ENCODE data around the gene ZNF624.
"Not testable (repeated sequence)": the region's sequence is repeated elsewhere in the genome, so short reads cannot be mapped to it uniquely, and the experiment has no call there.

GRCh38 chr17:16687151-16687550, 33.5 kb upstream of the ZNF624 start:
- TF ChIP-seq, protein P1, sequence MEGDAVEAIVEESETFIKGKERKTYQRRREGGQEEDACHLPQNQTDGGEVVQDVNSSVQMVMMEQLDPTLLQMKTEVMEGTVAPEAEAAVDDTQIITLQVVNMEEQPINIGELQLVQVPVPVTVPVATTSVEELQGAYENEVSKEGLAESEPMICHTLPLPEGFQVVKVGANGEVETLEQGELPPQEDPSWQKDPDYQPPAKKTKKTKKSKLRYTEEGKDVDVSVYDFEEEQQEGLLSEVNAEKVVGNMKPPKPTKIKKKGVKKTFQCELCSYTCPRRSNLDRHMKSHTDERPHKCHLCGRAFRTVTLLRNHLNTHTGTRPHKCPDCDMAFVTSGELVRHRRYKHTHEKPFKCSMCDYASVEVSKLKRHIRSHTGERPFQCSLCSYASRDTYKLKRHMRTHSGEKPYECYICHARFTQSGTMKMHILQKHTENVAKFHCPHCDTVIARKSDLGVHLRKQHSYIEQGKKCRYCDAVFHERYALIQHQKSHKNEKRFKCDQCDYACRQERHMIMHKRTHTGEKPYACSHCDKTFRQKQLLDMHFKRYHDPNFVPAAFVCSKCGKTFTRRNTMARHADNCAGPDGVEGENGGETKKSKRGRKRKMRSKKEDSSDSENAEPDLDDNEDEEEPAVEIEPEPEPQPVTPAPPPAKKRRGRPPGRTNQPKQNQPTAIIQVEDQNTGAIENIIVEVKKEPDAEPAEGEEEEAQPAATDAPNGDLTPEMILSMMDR (IDR thresholded peaks at IDR 0.05) = not testable (repeated sequence)
- TF ChIP-seq POLR2A (IDR thresholded peaks at IDR 0.05) = not testable (repeated sequence)

Measured in upper lobe of left lung (tissue), 4 donors.